Measurements from ENCODE around the gene SRSF10.

- TF ChIP-seq, protein P1, sequence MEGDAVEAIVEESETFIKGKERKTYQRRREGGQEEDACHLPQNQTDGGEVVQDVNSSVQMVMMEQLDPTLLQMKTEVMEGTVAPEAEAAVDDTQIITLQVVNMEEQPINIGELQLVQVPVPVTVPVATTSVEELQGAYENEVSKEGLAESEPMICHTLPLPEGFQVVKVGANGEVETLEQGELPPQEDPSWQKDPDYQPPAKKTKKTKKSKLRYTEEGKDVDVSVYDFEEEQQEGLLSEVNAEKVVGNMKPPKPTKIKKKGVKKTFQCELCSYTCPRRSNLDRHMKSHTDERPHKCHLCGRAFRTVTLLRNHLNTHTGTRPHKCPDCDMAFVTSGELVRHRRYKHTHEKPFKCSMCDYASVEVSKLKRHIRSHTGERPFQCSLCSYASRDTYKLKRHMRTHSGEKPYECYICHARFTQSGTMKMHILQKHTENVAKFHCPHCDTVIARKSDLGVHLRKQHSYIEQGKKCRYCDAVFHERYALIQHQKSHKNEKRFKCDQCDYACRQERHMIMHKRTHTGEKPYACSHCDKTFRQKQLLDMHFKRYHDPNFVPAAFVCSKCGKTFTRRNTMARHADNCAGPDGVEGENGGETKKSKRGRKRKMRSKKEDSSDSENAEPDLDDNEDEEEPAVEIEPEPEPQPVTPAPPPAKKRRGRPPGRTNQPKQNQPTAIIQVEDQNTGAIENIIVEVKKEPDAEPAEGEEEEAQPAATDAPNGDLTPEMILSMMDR (IDR thresholded peaks at IDR 0.05; ENCODE audit: insufficient read depth, low read length, poor library complexity, severe bottlenecking) = no peak
- TF ChIP-seq EZH2phosphoT487 (conservative IDR thresholded peaks at IDR 0.05; ENCODE audit: low read length) = no peak
These were observed 32.8 kb downstream of the SRSF10 start for GRCh38 chr1:23947366-23947765.

Data from SU-DHL-6 (cell line).